HepG2 (cell line): ENCODE results near the gene SMIM24. TPM values are rescaled to one million over a fixed set of nuclear protein-coding genes. Genes with fewer than 3 reads are reported as not detected.

Experiments
- ATF1 ChIP-seq: IDR thresholded peaks from 2 replicates; pipeline ENCODE4 v1.6.1; 2016; ENCODE audit warnings: mild to moderate bottlenecking, control low read depth
- IKZF4 ChIP-seq: sonication (generic); formaldehyde crosslinking; IDR thresholded peaks from 2 replicates; pipeline ENCODE4 v1.5.1; 2020; ENCODE audit warnings: borderline replicate concordance, mild to moderate bottlenecking, low read depth, missing genetic modification reagents; ENCODE audit errors: not compliant biosample characterization
- KDM3A ChIP-seq: IDR thresholded peaks from 2 replicates; pipeline ENCODE4 v1.6.1; 2018; ENCODE audit warnings: low read depth, missing compliant biosample characterization
- MTERF4 ChIP-seq: sonication (generic); formaldehyde crosslinking; IDR thresholded peaks from 2 replicates; pipeline ENCODE4 v1.8.0; 2023; ENCODE audit warnings: mild to moderate bottlenecking, missing genetic modification reagents
- MXI1 ChIP-seq: IDR thresholded peaks from 3 replicates; pipeline ENCODE4 v1.6.1; 2012; ENCODE audit warnings: low read depth, low read length, inconsistent platforms, borderline replicate concordance
- SIN3B ChIP-seq: fragments of 150-350 bp; IDR thresholded peaks from 2 replicates; pipeline ENCODE4 v1.6.1; 2014; ENCODE audit warnings: low read length
- SKIL ChIP-seq: sonication (generic); formaldehyde crosslinking; IDR thresholded peaks from 2 replicates; pipeline ENCODE4 v1.8.0; 2022; ENCODE audit warnings: missing genetic modification reagents, mild to moderate bottlenecking, moderate library complexity, borderline replicate concordance
- SOX13 ChIP-seq, 3 experiments: fragments of 450-650 bp in 1 of 3; sonication (generic) in 1 of 3; formaldehyde crosslinking in 1 of 3; IDR thresholded peaks in 2 of 3; conservative IDR thresholded peaks in 1 of 3; 2 replicates each; pipeline versions ENCODE4 v1.5.0 to v1.6.1; 2016 to 2020; ENCODE audit warnings: antibody characterized with exemption in 1 of 3, mild to moderate bottlenecking in 1 of 3, missing compliant biosample characterization in 1 of 3, missing genetic modification reagents in 1 of 3, moderate library complexity in 1 of 3
- THYN1 ChIP-seq: sonication (generic); formaldehyde crosslinking; IDR thresholded peaks from 2 replicates; pipeline ENCODE4 v1.8.1; 2023; ENCODE audit warnings: low read depth, mild to moderate bottlenecking, moderate library complexity, missing genetic modification reagents, borderline replicate concordance
- ZBTB49 ChIP-seq: sonication (generic); formaldehyde crosslinking; IDR thresholded peaks from 2 replicates; pipeline ENCODE4 v1.4.0; 2020; ENCODE audit warnings: missing genetic modification reagents, borderline replicate concordance
- ZNF142 ChIP-seq: sonication (generic); formaldehyde crosslinking; IDR thresholded peaks from 2 replicates; pipeline ENCODE4 v1.4.0; 2020; ENCODE audit warnings: missing genetic modification reagents
- ZNF510 ChIP-seq: sonication (generic); formaldehyde crosslinking; IDR thresholded peaks from 2 replicates; pipeline ENCODE4 v1.4.0; 2020; ENCODE audit warnings: low read depth, mild to moderate bottlenecking, missing genetic modification reagents
- ZNF724P ChIP-seq: sonication (generic); formaldehyde crosslinking; IDR thresholded peaks from 2 replicates; pipeline ENCODE4 v1.8.0; 2022; ENCODE audit warnings: missing genetic modification reagents, borderline replicate concordance
- polyA plus RNA-seq, 8 experiments: library from polyadenylated mRNA; depleted of rRNA in 3 of 8; stranded (reverse) in 7 of 8; unstranded in 1 of 8; fragments of >200 nt; fragmentation: Illumina TruSeq in 4 of 8; extraction: Trizol in 4 of 8; gene quantifications; 2 replicates each; pipeline versions ENCODE4 v1.2.1 to v1.2.3, GENCODE V29; 2011 to 2016; ENCODE audit warnings: low read depth in 4 of 8, missing spikeins in 1 of 8, mixed read lengths in 1 of 8; ENCODE audit not compliant: insufficient read depth in 1 of 8
- total RNA-seq, 5 experiments: library from RNA; depleted of rRNA; stranded (reverse); fragments of >200 nt; fragmentation: Illumina TruSeq; extraction: Trizol; gene quantifications; 2 replicates each; pipeline ENCODE4 v1.2.3, GENCODE V29; 2016; ENCODE audit warnings: low read depth in 1 of 5

The SMIM24 gene
- total and polyA plus RNA-seq, 2 of the 13 experiments (the other 11 are each of a cell fraction or from before 2014, with no cell fraction given) = 11.2 to 70.6 TPM

GRCh38 chr19:3505598-3506383 is 25.5 kb upstream of the SMIM24 start, which contains the start of gene FZR1 (continued):
- peak; percentile 72; the same call in 1 of the 2 replicates for TF ChIP-seq ZNF142
- peak; percentile 91 for TF ChIP-seq ATF1
- TF ChIP-seq ZNF510 = 0 out of 2 replicates have a peak, but pooled peaks have one; percentile 33
- no peak for TF ChIP-seq IKZF4 (CRISPR knock-in tag)
- no peak for TF ChIP-seq THYN1 (CRISPR knock-in tag)
- TF ChIP-seq MXI1 = peak; percentile 96; the same call in 2 of the 3 replicates
- TF ChIP-seq ZNF724P = no peak
- no peak for TF ChIP-seq SIN3B
- no peak for TF ChIP-seq SKIL (CRISPR knock-in tag)
- TF ChIP-seq KDM3A (CRISPR knock-in tag) = no peak; the same call in 1 of the 2 replicates
- TF ChIP-seq ZBTB49 (CRISPR knock-in tag) = no peak
- no peak for TF ChIP-seq SOX13 (IDR thresholded peaks at IDR 0.05)
- TF ChIP-seq SOX13 (CRISPR knock-in tag; conservative IDR thresholded peaks at IDR 0.05 in 1 of 2, IDR thresholded peaks at IDR 0.05 in 1 of 2) = no peak
- no peak for TF ChIP-seq MTERF4 (CRISPR knock-in tag)
